Measurements from ENCODE around the gene RASGRP4. TPM values are rescaled to one million over a fixed set of nuclear protein-coding genes. Genes with fewer than 3 reads are reported as not detected.

The RASGRP4 gene
- total RNA-seq, 2 donors from 2014 or later: 0.84 to 0.90 TPM

DNA sequence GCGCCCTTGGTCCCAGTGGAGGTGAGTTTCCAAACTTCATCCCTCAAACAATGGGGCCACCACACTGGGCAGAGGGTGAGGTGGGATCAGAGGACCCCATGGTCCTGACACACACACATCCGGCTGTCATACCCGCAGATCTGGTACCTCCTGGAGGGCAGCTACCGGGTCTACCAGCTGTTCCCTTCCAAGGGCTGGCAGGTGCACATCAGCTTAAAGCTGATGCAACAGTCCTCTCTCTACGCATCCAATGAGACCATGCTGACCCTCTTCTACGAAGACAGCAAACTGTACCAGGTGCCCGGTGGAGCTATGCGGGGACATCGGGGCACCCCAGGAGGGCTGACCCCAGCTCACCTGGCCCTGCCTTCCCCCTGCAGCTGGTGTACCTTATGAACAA, 65.7 kb downstream of the RASGRP4 start:
- H3K27me3 ChIP-seq: peaks cover 4% of the 10 kb centered on the region
- H3K9ac ChIP-seq (ENCODE audit: low read depth in 2 of 2, low read length in 2 of 2): no peak overlapping the region
- no peak overlapping the region for H3K4me3 ChIP-seq
- no peak for TF ChIP-seq CTCF (IDR thresholded peaks at IDR 0.05)
- H3K36me3 ChIP-seq: no peaks in the 10 kb centered on the region
- intact Hi-C loops (cut with DNase I): no loop called here
- H3K9me3 ChIP-seq: no peaks in the 10 kb centered on the region
- DNase-seq: no peak
- H3K4me1 ChIP-seq: peaks cover 2% of the 10 kb centered on the region
- no peak overlapping the region for H3K27ac ChIP-seq

GRCh38 chr19:38359242-38360021, 66.6 kb downstream of the RASGRP4 start:
- DNase-seq: no peak
- H3K27ac ChIP-seq: no peak overlapping the region
- no peak for TF ChIP-seq CTCF (IDR thresholded peaks at IDR 0.05)
- peaks cover 2% of the 10 kb centered on the region for H3K4me1 ChIP-seq
- no peaks in the 10 kb centered on the region for H3K9me3 ChIP-seq
- intact Hi-C loops (cut with DNase I): no loop called here
- H3K27me3 ChIP-seq: peaks cover 4% of the 10 kb centered on the region
- no peak overlapping the region for H3K4me3 ChIP-seq
- H3K36me3 ChIP-seq: no peaks in the 10 kb centered on the region
- no peak overlapping the region for H3K9ac ChIP-seq (ENCODE audit: low read depth in 2 of 2, low read length in 2 of 2)

Other genes with a start within 250 kb of the RASGRP4 start
- not detected for gene DPF1, start 202.0 kb downstream of the RASGRP4 start, total RNA-seq
- gene PPP1R14A, start 169.8 kb downstream of the RASGRP4 start, total RNA-seq: 10 to 100 TPM; 11.0 to 27.8 TPM
- 100 to 1,000 TPM; 790 to 935 TPM for gene SPINT2, start 161.6 kb downstream of the RASGRP4 start, total RNA-seq
- gene C19orf33, start 122.0 kb downstream of the RASGRP4 start, total RNA-seq: 100 to 1,000 TPM; 111 to 159 TPM
- gene YIF1B, start 110.3 kb downstream of the RASGRP4 start, total RNA-seq: 10 to 100 TPM; 28.8 to 58.3 TPM
- gene KCNK6, start 106.4 kb downstream of the RASGRP4 start, total RNA-seq: 10 to 100 TPM; 19.8 to 23.4 TPM
- gene CATSPERG, start 90.4 kb downstream of the RASGRP4 start, total RNA-seq: 1 to 10 TPM; 3.2 to 8.4 TPM
- gene PSMD8, start 51.6 kb downstream of the RASGRP4 start, total RNA-seq: 100 to 1,000 TPM; 126 to 184 TPM
- under 1 TPM; 0.37 to 0.45 TPM for gene GGN, start 38.2 kb downstream of the RASGRP4 start, total RNA-seq
- gene SPRED3, start 37.5 kb downstream of the RASGRP4 start, total RNA-seq: under 1 TPM; 0.61 to 0.99 TPM
- 10 to 100 TPM; 31.4 to 35.4 TPM for gene FAM98C, start 23.1 kb downstream of the RASGRP4 start, total RNA-seq
- gene RYR1, start 7.5 kb upstream of the RASGRP4 start, total RNA-seq: under 1 TPM; 0.64 to 0.89 TPM
- 1 to 10 TPM; 2.6 to 4.9 TPM for gene MAP4K1, start 191.7 kb upstream of the RASGRP4 start, total RNA-seq
- gene EIF3K, start 193.0 kb upstream of the RASGRP4 start, total RNA-seq: 100 to 1,000 TPM; 367 to 445 TPM
- 1,000 to 10,000 TPM; 1,019 to 1,060 TPM for gene ACTN4, start 221.4 kb upstream of the RASGRP4 start, total RNA-seq

Data from colonic mucosa (tissue), 4 donors.